Measurements from ENCODE around the gene STAT2. TPM values are rescaled to one million over a fixed set of nuclear protein-coding genes. Genes with fewer than 3 reads are reported as not detected.

Gene STAT2
- total and polyA plus RNA-seq, 2 of the 13 experiments (the other 11 are each of a cell fraction or from before 2014, with no cell fraction given) = 43.5 to 84.6 TPM

DNA sequence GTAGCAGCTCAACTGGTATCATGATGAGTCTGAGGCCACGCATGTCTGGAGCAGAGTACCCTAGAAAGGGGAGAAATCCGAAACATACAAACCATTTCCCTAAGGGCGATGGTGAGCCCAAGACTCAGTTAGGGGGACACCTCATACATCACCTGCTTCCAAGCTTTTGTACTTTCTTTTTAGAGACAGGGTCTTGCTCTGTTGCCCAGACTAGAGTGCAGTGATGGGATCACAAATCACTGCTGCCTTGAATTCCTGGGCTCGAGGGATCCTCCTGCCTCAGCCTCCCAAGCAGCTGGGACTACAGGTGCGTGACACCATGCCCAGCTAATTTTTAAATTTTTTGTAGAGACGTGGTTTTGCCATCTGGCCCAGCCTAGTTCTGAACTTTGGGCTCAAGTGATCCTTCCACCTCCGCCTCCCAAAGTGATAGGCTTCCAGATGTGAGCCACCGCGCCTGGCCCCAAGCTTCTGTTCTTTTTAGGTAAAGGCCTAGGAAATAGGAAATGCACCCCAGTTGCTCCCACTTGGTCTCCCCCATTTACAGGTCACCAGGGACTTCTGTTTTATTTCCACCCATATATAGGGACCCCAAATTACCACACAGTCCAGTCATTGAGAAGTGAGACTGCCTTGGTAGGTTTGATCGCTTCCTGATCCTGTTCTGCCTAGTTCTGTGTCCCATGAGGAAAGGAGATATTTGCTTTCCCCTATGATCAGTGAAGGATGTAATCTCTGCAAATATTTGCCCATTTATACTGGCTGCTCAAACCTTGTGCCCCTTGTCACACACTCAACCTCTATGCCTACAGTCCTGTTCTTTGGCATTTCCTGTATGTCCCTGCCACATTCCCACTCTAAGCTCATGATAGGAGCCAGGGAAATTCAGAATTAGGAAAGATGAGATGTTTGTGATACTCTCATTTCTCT is 2.5 kb upstream of the STAT2 start, which contains the start of gene APOF (continued):
- TF ChIP-seq, protein P1, sequence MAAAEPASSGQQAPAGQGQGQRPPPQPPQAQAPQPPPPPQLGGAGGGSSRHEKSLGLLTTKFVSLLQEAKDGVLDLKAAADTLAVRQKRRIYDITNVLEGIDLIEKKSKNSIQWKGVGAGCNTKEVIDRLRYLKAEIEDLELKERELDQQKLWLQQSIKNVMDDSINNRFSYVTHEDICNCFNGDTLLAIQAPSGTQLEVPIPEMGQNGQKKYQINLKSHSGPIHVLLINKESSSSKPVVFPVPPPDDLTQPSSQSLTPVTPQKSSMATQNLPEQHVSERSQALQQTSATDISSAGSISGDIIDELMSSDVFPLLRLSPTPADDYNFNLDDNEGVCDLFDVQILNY (CRISPR knock-in tag; conservative IDR thresholded peaks at IDR 0.05) = no peak
- no peak for TF ChIP-seq GZF1 (CRISPR knock-in tag; IDR thresholded peaks at IDR 0.05)
- TF ChIP-seq, protein P2, sequence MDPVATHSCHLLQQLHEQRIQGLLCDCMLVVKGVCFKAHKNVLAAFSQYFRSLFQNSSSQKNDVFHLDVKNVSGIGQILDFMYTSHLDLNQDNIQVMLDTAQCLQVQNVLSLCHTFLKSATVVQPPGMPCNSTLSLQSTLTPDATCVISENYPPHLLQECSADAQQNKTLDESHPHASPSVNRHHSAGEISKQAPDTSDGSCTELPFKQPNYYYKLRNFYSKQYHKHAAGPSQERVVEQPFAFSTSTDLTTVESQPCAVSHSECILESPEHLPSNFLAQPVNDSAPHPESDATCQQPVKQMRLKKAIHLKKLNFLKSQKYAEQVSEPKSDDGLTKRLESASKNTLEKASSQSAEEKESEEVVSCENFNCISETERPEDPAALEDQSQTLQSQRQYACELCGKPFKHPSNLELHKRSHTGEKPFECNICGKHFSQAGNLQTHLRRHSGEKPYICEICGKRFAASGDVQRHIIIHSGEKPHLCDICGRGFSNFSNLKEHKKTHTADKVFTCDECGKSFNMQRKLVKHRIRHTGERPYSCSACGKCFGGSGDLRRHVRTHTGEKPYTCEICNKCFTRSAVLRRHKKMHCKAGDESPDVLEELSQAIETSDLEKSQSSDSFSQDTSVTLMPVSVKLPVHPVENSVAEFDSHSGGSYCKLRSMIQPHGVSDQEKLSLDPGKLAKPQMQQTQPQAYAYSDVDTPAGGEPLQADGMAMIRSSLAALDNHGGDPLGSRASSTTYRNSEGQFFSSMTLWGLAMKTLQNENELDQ (CRISPR knock-in tag; IDR thresholded peaks at IDR 0.05; ENCODE audit: borderline replicate concordance) = no peak
- no peak for TF ChIP-seq ZNF788 (CRISPR knock-in tag; IDR thresholded peaks at IDR 0.05; ENCODE audit: borderline replicate concordance)
- no peak for TF ChIP-seq ZNF841 (CRISPR knock-in tag; IDR thresholded peaks at IDR 0.05; ENCODE audit: borderline replicate concordance)
- no peak for TF ChIP-seq RFX5 (IDR thresholded peaks at IDR 0.05; ENCODE audit: low read depth, low read length)
- TF ChIP-seq, protein P3, sequence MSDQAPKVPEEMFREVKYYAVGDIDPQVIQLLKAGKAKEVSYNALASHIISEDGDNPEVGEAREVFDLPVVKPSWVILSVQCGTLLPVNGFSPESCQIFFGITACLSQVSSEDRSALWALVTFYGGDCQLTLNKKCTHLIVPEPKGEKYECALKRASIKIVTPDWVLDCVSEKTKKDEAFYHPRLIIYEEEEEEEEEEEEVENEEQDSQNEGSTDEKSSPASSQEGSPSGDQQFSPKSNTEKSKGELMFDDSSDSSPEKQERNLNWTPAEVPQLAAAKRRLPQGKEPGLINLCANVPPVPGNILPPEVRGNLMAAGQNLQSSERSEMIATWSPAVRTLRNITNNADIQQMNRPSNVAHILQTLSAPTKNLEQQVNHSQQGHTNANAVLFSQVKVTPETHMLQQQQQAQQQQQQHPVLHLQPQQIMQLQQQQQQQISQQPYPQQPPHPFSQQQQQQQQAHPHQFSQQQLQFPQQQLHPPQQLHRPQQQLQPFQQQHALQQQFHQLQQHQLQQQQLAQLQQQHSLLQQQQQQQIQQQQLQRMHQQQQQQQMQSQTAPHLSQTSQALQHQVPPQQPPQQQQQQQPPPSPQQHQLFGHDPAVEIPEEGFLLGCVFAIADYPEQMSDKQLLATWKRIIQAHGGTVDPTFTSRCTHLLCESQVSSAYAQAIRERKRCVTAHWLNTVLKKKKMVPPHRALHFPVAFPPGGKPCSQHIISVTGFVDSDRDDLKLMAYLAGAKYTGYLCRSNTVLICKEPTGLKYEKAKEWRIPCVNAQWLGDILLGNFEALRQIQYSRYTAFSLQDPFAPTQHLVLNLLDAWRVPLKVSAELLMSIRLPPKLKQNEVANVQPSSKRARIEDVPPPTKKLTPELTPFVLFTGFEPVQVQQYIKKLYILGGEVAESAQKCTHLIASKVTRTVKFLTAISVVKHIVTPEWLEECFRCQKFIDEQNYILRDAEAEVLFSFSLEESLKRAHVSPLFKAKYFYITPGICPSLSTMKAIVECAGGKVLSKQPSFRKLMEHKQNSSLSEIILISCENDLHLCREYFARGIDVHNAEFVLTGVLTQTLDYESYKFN (CRISPR knock-in tag; conservative IDR thresholded peaks at IDR 0.05) = peak; percentile 93
- no peak for TF ChIP-seq SALL2 (CRISPR knock-in tag; IDR thresholded peaks at IDR 0.05)
- no peak for TF ChIP-seq CBX1 (IDR thresholded peaks at IDR 0.05; ENCODE audit: low read depth)
- no peak for TF ChIP-seq ZNF766 (CRISPR knock-in tag; IDR thresholded peaks at IDR 0.05; ENCODE audit: borderline replicate concordance)
- TF ChIP-seq, protein P4, sequence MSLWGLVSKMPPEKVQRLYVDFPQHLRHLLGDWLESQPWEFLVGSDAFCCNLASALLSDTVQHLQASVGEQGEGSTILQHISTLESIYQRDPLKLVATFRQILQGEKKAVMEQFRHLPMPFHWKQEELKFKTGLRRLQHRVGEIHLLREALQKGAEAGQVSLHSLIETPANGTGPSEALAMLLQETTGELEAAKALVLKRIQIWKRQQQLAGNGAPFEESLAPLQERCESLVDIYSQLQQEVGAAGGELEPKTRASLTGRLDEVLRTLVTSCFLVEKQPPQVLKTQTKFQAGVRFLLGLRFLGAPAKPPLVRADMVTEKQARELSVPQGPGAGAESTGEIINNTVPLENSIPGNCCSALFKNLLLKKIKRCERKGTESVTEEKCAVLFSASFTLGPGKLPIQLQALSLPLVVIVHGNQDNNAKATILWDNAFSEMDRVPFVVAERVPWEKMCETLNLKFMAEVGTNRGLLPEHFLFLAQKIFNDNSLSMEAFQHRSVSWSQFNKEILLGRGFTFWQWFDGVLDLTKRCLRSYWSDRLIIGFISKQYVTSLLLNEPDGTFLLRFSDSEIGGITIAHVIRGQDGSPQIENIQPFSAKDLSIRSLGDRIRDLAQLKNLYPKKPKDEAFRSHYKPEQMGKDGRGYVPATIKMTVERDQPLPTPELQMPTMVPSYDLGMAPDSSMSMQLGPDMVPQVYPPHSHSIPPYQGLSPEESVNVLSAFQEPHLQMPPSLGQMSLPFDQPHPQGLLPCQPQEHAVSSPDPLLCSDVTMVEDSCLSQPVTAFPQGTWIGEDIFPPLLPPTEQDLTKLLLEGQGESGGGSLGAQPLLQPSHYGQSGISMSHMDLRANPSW (CRISPR knock-in tag; IDR thresholded peaks at IDR 0.05; ENCODE audit: borderline replicate concordance) = no peak
- TF ChIP-seq, protein P5, sequence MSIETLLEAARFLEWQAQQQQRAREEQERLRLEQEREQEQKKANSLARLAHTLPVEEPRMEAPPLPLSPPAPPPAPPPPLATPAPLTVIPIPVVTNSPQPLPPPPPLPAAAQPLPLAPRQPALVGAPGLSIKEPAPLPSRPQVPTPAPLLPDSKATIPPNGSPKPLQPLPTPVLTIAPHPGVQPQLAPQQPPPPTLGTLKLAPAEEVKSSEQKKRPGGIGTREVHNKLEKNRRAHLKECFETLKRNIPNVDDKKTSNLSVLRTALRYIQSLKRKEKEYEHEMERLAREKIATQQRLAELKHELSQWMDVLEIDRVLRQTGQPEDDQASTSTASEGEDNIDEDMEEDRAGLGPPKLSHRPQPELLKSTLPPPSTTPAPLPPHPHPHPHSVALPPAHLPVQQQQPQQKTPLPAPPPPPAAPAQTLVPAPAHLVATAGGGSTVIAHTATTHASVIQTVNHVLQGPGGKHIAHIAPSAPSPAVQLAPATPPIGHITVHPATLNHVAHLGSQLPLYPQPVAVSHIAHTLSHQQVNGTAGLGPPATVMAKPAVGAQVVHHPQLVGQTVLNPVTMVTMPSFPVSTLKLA (IDR thresholded peaks at IDR 0.05) = no peak
- TF ChIP-seq, protein P6, sequence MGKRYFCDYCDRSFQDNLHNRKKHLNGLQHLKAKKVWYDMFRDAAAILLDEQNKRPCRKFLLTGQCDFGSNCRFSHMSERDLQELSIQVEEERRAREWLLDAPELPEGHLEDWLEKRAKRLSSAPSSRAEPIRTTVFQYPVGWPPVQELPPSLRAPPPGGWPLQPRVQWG (CRISPR knock-in tag; IDR thresholded peaks at IDR 0.05; ENCODE audit: borderline replicate concordance, low read depth) = no peak
- no peak for TF ChIP-seq ETV6 (CRISPR knock-in tag; conservative IDR thresholded peaks at IDR 0.05)
- TF ChIP-seq FOXA3 (CRISPR knock-in tag; IDR thresholded peaks at IDR 0.05) = peak; percentile 87
- TF ChIP-seq HOXA5 (CRISPR knock-in tag; IDR thresholded peaks at IDR 0.05) = 0 out of 2 replicates have a peak, but pooled peaks have one; percentile 26
- no peak for TF ChIP-seq SKI (IDR thresholded peaks at IDR 0.05; ENCODE audit: partially characterized antibody)
